Neuronal stem cell (in vitro differentiated cells): ENCODE results near the gene CD4.

Experiments used
- DNase-seq: peaks from one replicate; pipeline ENCODE4 v3.0.0-alpha.2; 2013; ENCODE audit warnings: low spot score
- H2AFZ ChIP-seq: one replicate; pipeline ENCODE4 v1.6.1; 2013; ENCODE audit warnings: mild to moderate bottlenecking, low read length, inconsistent platforms
- H2AK5ac ChIP-seq: 2 replicates; pipeline ENCODE4 v1.6.1; 2013; ENCODE audit warnings: low read depth, mild to moderate bottlenecking, inconsistent platforms, low read length, moderate library complexity, mixed read lengths
- H2BK120ac ChIP-seq: 2 replicates; pipeline ENCODE4 v1.6.1; 2013; ENCODE audit warnings: low read depth, mild to moderate bottlenecking, inconsistent platforms, low read length, moderate library complexity, mixed read lengths
- H2BK12ac ChIP-seq: one replicate; pipeline ENCODE4 v1.6.1; 2013; ENCODE audit warnings: low read length, inconsistent platforms
- H2BK15ac ChIP-seq: 2 replicates; pipeline ENCODE4 v1.6.1; 2013; ENCODE audit warnings: mild to moderate bottlenecking, low read length, inconsistent platforms, mixed read lengths
- H2BK5ac ChIP-seq: one replicate; pipeline ENCODE4 v1.6.1; 2013; ENCODE audit warnings: inconsistent platforms, mild to moderate bottlenecking, low read length, moderate library complexity
- H3K14ac ChIP-seq: one replicate; pipeline ENCODE4 v1.6.1; 2013; ENCODE audit warnings: low read length, inconsistent platforms
- H3K18ac ChIP-seq: 2 replicates; pipeline ENCODE4 v1.6.1; 2013; ENCODE audit warnings: low read length, inconsistent platforms
- H3K23ac ChIP-seq: 2 replicates; pipeline ENCODE4 v1.6.1; 2013; ENCODE audit warnings: low read depth, mild to moderate bottlenecking, mixed read lengths, low read length, inconsistent platforms; ENCODE audit not compliant: poor library complexity
- H3K27ac ChIP-seq: replicated peaks from 3 replicates; pipeline ENCODE4 v1.5.1; 2013; ENCODE audit warnings: low read length, inconsistent platforms
- H3K27me3 ChIP-seq, 3 experiments: 2 replicates each; pipeline ENCODE4 v1.6.1; 2013; ENCODE audit warnings: low read length in 3 of 3, mild to moderate bottlenecking in 2 of 3, inconsistent platforms in 1 of 3, low read depth in 1 of 3, mixed read lengths in 1 of 3, moderate library complexity in 1 of 3; ENCODE audit not compliant: control insufficient read depth in 3 of 3, insufficient read depth in 3 of 3
- H3K36me3 ChIP-seq, 2 donors: replicated peaks in 1 of 2; 2 replicates each; pipeline ENCODE4 v1.6.1; 2013; ENCODE audit warnings: low read length in 2 of 2; ENCODE audit not compliant: control insufficient read depth in 2 of 2, insufficient read depth in 2 of 2
- H3K4ac ChIP-seq: 2 replicates; pipeline ENCODE4 v1.6.1; 2013; ENCODE audit warnings: inconsistent platforms, mild to moderate bottlenecking, low read length, moderate library complexity
- H3K4me1 ChIP-seq, 2 donors: 1 replicate in 1 of 2; 2 replicates in 1 of 2; pipeline ENCODE4 v1.6.1; 2013; ENCODE audit warnings: low read length in 2 of 2, low read depth in 1 of 2; ENCODE audit not compliant: control insufficient read depth in 2 of 2, insufficient read depth in 1 of 2
- H3K4me2 ChIP-seq: one replicate; pipeline ENCODE4 v1.6.1; 2013; ENCODE audit warnings: mild to moderate bottlenecking, low read length, inconsistent platforms; ENCODE audit not compliant: insufficient read depth, poor library complexity, severe bottlenecking
- H3K4me3 ChIP-seq, 2 donors: 2 replicates each; pipeline ENCODE4 v1.5.1; 2013; ENCODE audit warnings: low read length in 2 of 2, mild to moderate bottlenecking in 2 of 2, inconsistent platforms in 1 of 2, moderate library complexity in 1 of 2
- H3K79me1 ChIP-seq: one replicate; pipeline ENCODE4 v1.6.1; 2013; ENCODE audit warnings: low read depth, mild to moderate bottlenecking, inconsistent platforms, low read length, moderate library complexity
- H3K9ac ChIP-seq: one replicate; pipeline ENCODE4 v1.6.1; 2013; ENCODE audit warnings: mild to moderate bottlenecking, low read depth, low read length, inconsistent platforms; ENCODE audit not compliant: poor library complexity
- H3K9me3 ChIP-seq, 2 donors: replicated peaks in 1 of 2; 2 replicates each; pipeline versions ENCODE3 to v1.6.1; 2013; ENCODE audit warnings: low read length in 2 of 2, mild to moderate bottlenecking in 2 of 2, inconsistent platforms in 1 of 2, low read depth in 1 of 2, mixed read lengths in 1 of 2, moderate library complexity in 1 of 2; ENCODE audit not compliant: control insufficient read depth in 2 of 2, insufficient read depth in 1 of 2
- H4K8ac ChIP-seq: one replicate; pipeline ENCODE4 v1.6.1; 2013; ENCODE audit warnings: low read depth, mild to moderate bottlenecking, inconsistent platforms, low read length, moderate library complexity
- H4K91ac ChIP-seq: one replicate; pipeline ENCODE4 v1.6.1; 2013; ENCODE audit warnings: low read length, low read depth, mild to moderate bottlenecking, inconsistent platforms; ENCODE audit not compliant: poor library complexity
- WGBS, 2 donors: extraction: QIAGEN DNeasy Blood & Tissue Kit; methylation state at CpG; one replicate each; pipeline ENCODE4 v1.1.7; 2013; ENCODE audit warnings: missing lambda C conversion rate in 2 of 2, mixed read lengths in 1 of 2; ENCODE audit not compliant: insufficient read length in 2 of 2, insufficient replicate concordance in 1 of 2; ENCODE audit errors: extremely low coverage in 2 of 2; 5-methylcytosine and 5-hydroxymethylcytosine counted together

CD4 gene

DNA sequence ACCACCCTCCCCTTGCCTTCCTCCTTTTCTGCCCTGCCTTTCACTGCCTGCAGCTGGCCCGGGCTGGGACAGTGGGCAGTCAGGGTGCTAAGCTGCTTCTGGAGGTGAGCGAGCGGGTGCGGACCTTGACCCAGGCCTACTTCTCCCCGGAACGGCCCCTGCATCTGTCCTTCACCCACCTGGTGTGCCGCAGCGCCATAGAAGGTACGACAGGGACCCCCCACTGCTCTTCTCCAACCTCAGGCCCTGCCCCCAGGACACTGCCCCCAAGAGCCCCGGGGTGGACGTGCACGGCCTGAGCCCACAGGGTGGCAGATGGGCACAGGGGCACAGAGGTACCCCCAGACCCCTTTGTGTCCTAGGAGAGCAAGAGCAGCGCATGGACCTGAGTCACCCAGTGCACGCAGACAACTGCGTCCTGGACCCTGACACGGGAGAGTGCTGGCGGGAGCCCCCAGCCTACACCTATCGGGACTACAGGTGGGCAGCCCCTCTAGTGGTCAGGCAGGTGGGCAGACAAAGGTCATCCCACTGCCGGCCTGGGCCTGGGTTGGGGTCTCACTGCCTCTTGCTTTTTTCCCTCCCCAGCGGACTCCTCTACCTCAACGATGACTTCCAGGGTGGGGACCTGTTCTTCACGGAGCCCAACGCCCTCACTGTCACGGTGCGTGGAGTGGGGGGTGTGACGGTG lies 48.2 kb downstream of the CD4 start:
- Histone ChIP-seq H3K23ac (peak overlapping the region; percentile 82), H3K14ac (no peak overlapping the region), H3K4ac (no peak overlapping the region), H3K4me1 (peaks cover 0 to 11% of the 10 kb centered on the region in 2 donors), H3K9me3 (no peaks in the 10 kb centered on the region), H3K79me1 (no peaks in the 10 kb centered on the region), H2AFZ (no peak overlapping the region), H2BK12ac (no peak overlapping the region), H2BK120ac (peak overlapping the region; percentile 21), H3K4me2 (no peak overlapping the region), H3K9ac (peak overlapping the region; percentile 74), H4K8ac (peak overlapping the region; percentile 8), H3K27ac (no peak overlapping the region), H3K36me3 (peaks cover 54 to 92% of the 10 kb centered on the region in 2 donors), H3K27me3 (no peaks in the 10 kb centered on the region), H2BK5ac (peak overlapping the region; percentile 15), H2BK15ac (no peak overlapping the region), H3K4me3 (peak overlapping the region in 1 of 2 donors; percentile 22), H2AK5ac (peak overlapping the region; percentile 26), H3K18ac (no peak overlapping the region), H4K91ac (no peak overlapping the region)
- no peak for DNase-seq
- no CpG with 5 or more reads among the region's 26 CpGs for WGBS, 2 donors

DNA sequence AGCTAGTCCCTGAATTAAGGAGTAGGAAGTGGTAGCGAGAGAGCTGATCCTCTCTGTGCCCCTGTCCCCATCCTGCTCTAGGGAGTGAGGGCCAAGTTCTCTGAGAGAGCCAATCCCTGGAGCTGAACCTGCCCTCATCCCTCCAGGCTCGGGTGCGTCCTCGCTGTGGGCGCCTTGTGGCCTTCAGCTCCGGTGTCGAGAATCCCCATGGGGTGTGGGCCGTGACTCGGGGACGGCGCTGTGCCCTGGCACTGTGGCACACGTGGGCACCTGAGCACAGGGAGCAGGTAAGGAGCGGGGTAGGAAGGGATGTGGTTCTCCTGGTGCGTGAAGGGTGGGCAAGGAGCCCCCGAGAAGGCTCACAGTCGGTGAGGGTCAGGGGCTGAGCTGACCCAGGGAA lies 49.5 kb downstream of the CD4 start:
- no peak overlapping the region for H2AFZ ChIP-seq
- peak overlapping the region; percentile 21 for H2BK5ac ChIP-seq
- no CpG with 5 or more reads among the region's 16 CpGs for WGBS, 2 donors
- H3K36me3 ChIP-seq = peaks cover 60 to 96% of the 10 kb centered on the region in 2 donors
- no peak overlapping the region for H2BK12ac ChIP-seq
- no peak overlapping the region for H2AK5ac ChIP-seq
- peak overlapping the region in 1 of 2 donors; percentile 1 for H3K4me3 ChIP-seq
- H3K18ac ChIP-seq = no peak overlapping the region
- peak overlapping the region; percentile 25 for H3K14ac ChIP-seq
- H3K9ac ChIP-seq = no peak overlapping the region
- no peaks in the 10 kb centered on the region for H3K27me3 ChIP-seq
- H3K4me1 ChIP-seq = peaks cover 0 to 11% of the 10 kb centered on the region in 2 donors
- DNase-seq = no peak
- H3K9me3 ChIP-seq = no peaks in the 10 kb centered on the region
- H4K91ac ChIP-seq = no peak overlapping the region
- H2BK120ac ChIP-seq = no peak overlapping the region
- peaks cover 2% of the 10 kb centered on the region for H3K79me1 ChIP-seq
- H2BK15ac ChIP-seq = no peak overlapping the region
- H3K4ac ChIP-seq = peak overlapping the region; percentile 60
- H3K27ac ChIP-seq = no peak overlapping the region
- no peak overlapping the region for H4K8ac ChIP-seq
- H3K23ac ChIP-seq = peak overlapping the region; percentile 83
- no peak overlapping the region for H3K4me2 ChIP-seq

DNA sequence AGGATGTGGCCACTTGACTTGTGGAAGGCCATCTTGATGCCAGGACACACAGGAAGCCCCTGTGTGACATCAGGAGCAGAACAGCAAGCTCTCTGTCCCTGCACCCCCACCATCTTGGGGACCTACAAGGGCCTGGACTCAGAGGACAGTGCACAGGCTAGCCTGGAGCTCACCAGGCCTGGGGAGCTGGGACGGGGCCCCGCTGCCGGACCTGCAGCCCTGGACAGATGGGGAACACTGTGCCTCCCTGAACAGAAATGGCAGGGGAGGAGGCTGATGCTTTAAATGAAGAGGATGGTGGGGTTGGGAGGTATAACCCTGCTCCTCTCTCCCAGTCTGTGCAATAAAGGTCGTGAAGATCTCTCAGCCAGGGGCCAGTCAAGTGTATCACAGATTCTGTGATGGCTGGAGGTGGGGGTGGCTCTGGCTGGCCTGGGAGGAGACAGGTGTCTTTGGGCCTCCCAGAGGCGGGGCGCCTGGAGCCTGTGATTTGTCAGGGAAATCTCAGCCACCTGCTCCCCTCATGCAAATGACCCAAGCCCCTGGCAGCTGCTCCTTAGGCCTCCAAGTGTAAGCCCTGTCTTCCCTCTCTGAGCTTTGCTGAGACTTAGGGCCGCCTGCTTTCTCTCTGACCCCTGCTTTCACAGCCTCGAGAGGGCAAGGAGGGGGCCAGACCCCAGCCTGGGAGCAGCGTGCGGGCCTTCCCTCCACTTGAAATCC lies 50.3 kb downstream of the CD4 start:
- H3K4me2 ChIP-seq = no peak overlapping the region
- WGBS, 2 donors = no CpG with 5 or more reads among the region's 10 CpGs
- peak overlapping the region; percentile 54 for H3K27ac ChIP-seq
- H3K18ac ChIP-seq = peak overlapping the region; percentile 48
- H3K14ac ChIP-seq = no peak overlapping the region
- H4K91ac ChIP-seq = no peak overlapping the region
- H3K27me3 ChIP-seq = no peaks in the 10 kb centered on the region
- H2BK15ac ChIP-seq = no peak overlapping the region
- no peak overlapping the region for H3K4ac ChIP-seq
- no peak overlapping the region for H3K9ac ChIP-seq
- no peak overlapping the region for H2BK5ac ChIP-seq
- peaks cover 2% of the 10 kb centered on the region for H3K79me1 ChIP-seq
- H2BK120ac ChIP-seq = no peak overlapping the region
- no peak for DNase-seq
- peaks cover 0 to 11% of the 10 kb centered on the region in 2 donors for H3K4me1 ChIP-seq
- H4K8ac ChIP-seq = no peak overlapping the region
- no peak overlapping the region for H2AFZ ChIP-seq
- H3K36me3 ChIP-seq = peaks cover 59 to 94% of the 10 kb centered on the region in 2 donors
- no peak overlapping the region for H3K4me3 ChIP-seq
- no peak overlapping the region for H2BK12ac ChIP-seq
- no peak overlapping the region for H2AK5ac ChIP-seq
- H3K9me3 ChIP-seq = no peaks in the 10 kb centered on the region
- H3K23ac ChIP-seq = no peak overlapping the region

DNA sequence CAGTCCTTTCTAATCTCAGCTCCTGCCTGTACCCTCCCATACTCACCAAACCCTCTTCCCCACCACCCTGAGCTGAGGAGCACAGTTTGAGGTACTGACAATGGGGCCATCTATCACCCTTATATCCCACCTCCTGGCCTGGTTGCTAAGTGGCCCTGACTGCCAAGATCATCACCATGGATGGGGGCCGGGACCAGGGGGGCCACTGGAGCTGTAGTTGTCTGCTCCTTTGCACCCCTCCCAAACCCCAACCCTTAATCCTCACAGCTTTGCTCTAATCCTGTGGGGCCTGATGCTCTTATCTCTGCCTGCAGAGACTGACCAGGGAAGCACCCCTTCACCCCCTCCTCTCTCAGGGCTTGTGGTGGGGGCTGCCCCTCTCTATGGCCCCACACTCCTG lies 51.0 kb downstream of the CD4 start:
- Histone ChIP-seq H3K36me3 (peaks cover 63 to 94% of the 10 kb centered on the region in 2 donors), H3K9ac (no peak overlapping the region), H3K27me3 (no peaks in the 10 kb centered on the region), H3K4me2 (no peak overlapping the region), H3K14ac (no peak overlapping the region), H3K27ac (peak overlapping the region; percentile 54), H2AFZ (no peak overlapping the region), H2BK5ac (no peak overlapping the region), H3K4ac (no peak overlapping the region), H3K4me3 (no peak overlapping the region), H2BK12ac (no peak overlapping the region), H3K4me1 (peaks cover 0 to 11% of the 10 kb centered on the region in 2 donors), H4K91ac (no peak overlapping the region), H2BK120ac (no peak overlapping the region), H3K9me3 (no peaks in the 10 kb centered on the region), H3K18ac (no peak overlapping the region), H2AK5ac (no peak overlapping the region), H4K8ac (no peak overlapping the region), H3K23ac (no peak overlapping the region), H3K79me1 (peaks cover 2% of the 10 kb centered on the region), H2BK15ac (no peak overlapping the region)
- WGBS, 2 donors = no CpG with 5 or more reads among the region's 1 CpG
- DNase-seq = no peak
